ENCODE results near the gene KSR2. TPM values are rescaled to one million over a fixed set of nuclear protein-coding genes. Genes with fewer than 3 reads are reported as not detected.

The KSR2 gene
- total and polyA plus RNA-seq, 10 of the 15 experiments (the other 5 are each of a cell fraction or from before 2014, with no cell fraction given): under 0.01 to 1.5 (median 0.01) TPM; not detected in 3

GRCh38 chr12:117452112-117452511 is 516.7 kb downstream of the KSR2 start:
- ChIA-PET POLR2A (no interaction called here), CTCF (no interaction called here), RAD21 (ENCODE audit: unreplicated experiment) (no interaction called here), SMC1A (ENCODE audit: uncharacterized antibody, unreplicated experiment) (no interaction called here)
- FAIRE-seq (no peak), DNase-seq (ENCODE audit: low read depth, low spot score) (no peak), ATAC-seq (no peak)
- TF ChIP-seq PAX5 (IDR thresholded peaks at IDR 0.05; ENCODE audit: borderline replicate concordance, low read depth, low read length): no peak
- TF ChIP-seq HSF1 (IDR thresholded peaks at IDR 0.05; ENCODE audit: low read depth, low read length): no peak
- TF ChIP-seq ZNF207 (IDR thresholded peaks at IDR 0.05; ENCODE audit: borderline replicate concordance): no peak
- TF ChIP-seq ATF7 (IDR thresholded peaks at IDR 0.05; ENCODE audit: low read depth): no peak
- TF ChIP-seq CBFB (IDR thresholded peaks at IDR 0.05; ENCODE audit: low read depth): no peak
- Histone ChIP-seq H3K79me2 (ENCODE audit: control insufficient read depth, insufficient read depth, low read length) (no peaks in the 10 kb centered on the region), H4K20me1 (ENCODE audit: control insufficient read depth, insufficient read depth) (no peaks in the 10 kb centered on the region), H3K27me3 (replicated peaks in 1 of 2; ENCODE audit: control insufficient read depth in 2 of 2, insufficient read depth in 2 of 2, low read length in 1 of 2) (no peaks in the 10 kb centered on the region; a peak in 1 of 4 replicates), H3K36me3 (ENCODE audit: control insufficient read depth in 2 of 2, insufficient read depth in 2 of 2, low read length in 1 of 2) (no peaks in the 10 kb centered on the region), H3K4me2 (ENCODE audit: control insufficient read depth, insufficient read depth) (no peak overlapping the region), H3K4me1 (ENCODE audit: control insufficient read depth, insufficient read depth, low read length) (no peaks in the 10 kb centered on the region), H3K27ac (ENCODE audit: control insufficient read depth, insufficient read depth) (no peak overlapping the region), H3K9me3 (replicated peaks; ENCODE audit: control insufficient read depth, insufficient read depth, low read length) (no peaks in the 10 kb centered on the region), H3K4me3 (no peak overlapping the region), H3K9ac (ENCODE audit: control insufficient read depth, insufficient read depth, low read length) (no peak overlapping the region), H2AFZ (ENCODE audit: control insufficient read depth, low read depth, low read length) (no peak overlapping the region)
- in situ Hi-C loops (cut with MboI): no loop called here
- WGBS (ENCODE audit: insufficient coverage, insufficient replicate concordance, low lambda C conversion rate, missing lambda C conversion rate): 17% methylated on average over 6 of the region's 6 CpGs
- BruUV-seq (replicated peaks): no TSS peak
- intact Hi-C loops (cut with micrococcal nuclease; ENCODE audit: unreplicated experiment): no loop called here

GRCh38 chr12:117450209-117450608 is 518.6 kb downstream of the KSR2 start:
- Histone ChIP-seq H4K20me1 (ENCODE audit: control insufficient read depth, insufficient read depth) (no peaks in the 10 kb centered on the region), H3K4me1 (ENCODE audit: control insufficient read depth, insufficient read depth, low read length) (no peaks in the 10 kb centered on the region), H3K27ac (ENCODE audit: control insufficient read depth, insufficient read depth) (no peak overlapping the region), H3K4me3 (no peak overlapping the region), H3K27me3 (replicated peaks in 1 of 2; ENCODE audit: control insufficient read depth in 2 of 2, insufficient read depth in 2 of 2, low read length in 1 of 2) (no peaks in the 10 kb centered on the region; a peak in 1 of 4 replicates), H3K79me2 (ENCODE audit: control insufficient read depth, insufficient read depth, low read length) (no peaks in the 10 kb centered on the region), H3K9me3 (replicated peaks; ENCODE audit: control insufficient read depth, insufficient read depth, low read length) (no peaks in the 10 kb centered on the region; the same call in 2 of the 3 replicates), H3K36me3 (ENCODE audit: control insufficient read depth in 2 of 2, insufficient read depth in 2 of 2, low read length in 1 of 2) (no peaks in the 10 kb centered on the region), H3K4me2 (ENCODE audit: control insufficient read depth, insufficient read depth) (no peak overlapping the region), H2AFZ (ENCODE audit: control insufficient read depth, low read depth, low read length) (no peak overlapping the region), H3K9ac (ENCODE audit: control insufficient read depth, insufficient read depth, low read length) (no peak overlapping the region)
- RAD21 ChIA-PET (ENCODE audit: unreplicated experiment): no interaction called here
- no peak for TF ChIP-seq IKZF1 (conservative IDR thresholded peaks at IDR 0.05)
- TF ChIP-seq EGR1 (IDR thresholded peaks at IDR 0.05; ENCODE audit: borderline replicate concordance in 1 of 2, low read depth in 2 of 2, low read length in 2 of 2): no peak
- no peak for TF ChIP-seq NBN (IDR thresholded peaks at IDR 0.05)
- no peak for TF ChIP-seq CREB1 (IDR thresholded peaks at IDR 0.05; ENCODE audit: low read depth)
- TF ChIP-seq WRNIP1 (IDR thresholded peaks at IDR 0.05; ENCODE audit: borderline replicate concordance, low read depth, low read length): no peak
- no peak for TF ChIP-seq BMI1 (IDR thresholded peaks at IDR 0.05; ENCODE audit: borderline replicate concordance)
- TF ChIP-seq TCF12 (IDR thresholded peaks at IDR 0.05; ENCODE audit: low read depth, low read length): no peak
- TF ChIP-seq TARDBP (IDR thresholded peaks at IDR 0.05; ENCODE audit: borderline replicate concordance): no peak
- TF ChIP-seq FOXK2 (IDR thresholded peaks at IDR 0.05): no peak
- no peak for TF ChIP-seq ZBTB40 (IDR thresholded peaks at IDR 0.05; ENCODE audit: borderline replicate concordance)
- WGBS (ENCODE audit: insufficient coverage, insufficient replicate concordance, low lambda C conversion rate, missing lambda C conversion rate): 22% methylated on average over 5 of the region's 5 CpGs
- POLR2A ChIA-PET: no interaction called here
- FAIRE-seq (no peak), DNase-seq (ENCODE audit: low read depth, low spot score) (no peak), ATAC-seq (no peak)
- intact Hi-C loops (cut with micrococcal nuclease; ENCODE audit: unreplicated experiment): no loop called here
- SMC1A ChIA-PET (ENCODE audit: uncharacterized antibody, unreplicated experiment): no interaction called here
- in situ Hi-C loops (cut with MboI): no loop called here
- CTCF ChIA-PET: no interaction called here
- BruUV-seq (replicated peaks): no TSS peak

Measured in GM12878 (cell line).